Measurements from ENCODE around the gene MED12.
A peak's percentile ranks its signal among the peaks of the same experiment; 100 is the strongest.
"Not testable (repeated sequence)": the region's sequence is repeated elsewhere in the genome, so short reads cannot be mapped to it uniquely, and the experiment has no call there.

Gene MED12

GRCh38 chrX:71177327-71177726 is 58.9 kb downstream of the MED12 start:
- Histone ChIP-seq H3K36me3 (replicated peaks; ENCODE audit: low read depth, low read length) (peaks cover 40% of the 10 kb centered on the region), H4K20me1 (ENCODE audit: insufficient read depth, low read length) (no peaks in the 10 kb centered on the region), H3K9me3 (ENCODE audit: insufficient read depth, low read length) (no peaks in the 10 kb centered on the region)

DNA sequence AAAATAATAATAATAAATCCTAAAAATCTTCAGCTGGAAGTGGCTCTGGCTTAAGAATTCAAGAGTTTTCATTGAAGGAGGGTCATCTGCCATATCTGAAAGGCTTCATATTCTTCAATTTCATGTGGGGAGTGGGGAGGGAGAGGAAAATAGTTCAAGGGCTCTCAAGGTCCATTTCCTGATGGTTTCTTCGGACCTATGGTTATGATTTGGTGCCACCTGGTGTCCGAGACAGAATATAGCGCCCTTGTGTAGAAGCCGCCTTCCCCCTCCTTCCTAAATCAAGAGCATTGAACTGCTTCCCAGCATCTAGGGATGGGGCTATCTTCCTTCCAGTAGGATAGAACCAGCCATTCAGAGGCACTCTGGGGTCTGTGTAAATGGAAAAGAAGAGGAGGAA is 60.5 kb downstream of the MED12 start:
- no peak overlapping the region for H2AFZ ChIP-seq (ENCODE audit: low read depth, low read length)
- no peaks in the 10 kb centered on the region for H3K9me3 ChIP-seq (ENCODE audit: insufficient read depth, low read length)
- H3K27ac ChIP-seq (ENCODE audit: low read length) = no peak overlapping the region
- H3K9ac ChIP-seq (ENCODE audit: low read length) = no peak overlapping the region
- H3K4me2 ChIP-seq (ENCODE audit: low read length) = no peak overlapping the region
- H3K79me2 ChIP-seq (ENCODE audit: low read length) = no peaks in the 10 kb centered on the region
- no peak for TF ChIP-seq EZH2phosphoT487 (IDR thresholded peaks at IDR 0.05; ENCODE audit: low read depth)
- TF ChIP-seq, protein P1, sequence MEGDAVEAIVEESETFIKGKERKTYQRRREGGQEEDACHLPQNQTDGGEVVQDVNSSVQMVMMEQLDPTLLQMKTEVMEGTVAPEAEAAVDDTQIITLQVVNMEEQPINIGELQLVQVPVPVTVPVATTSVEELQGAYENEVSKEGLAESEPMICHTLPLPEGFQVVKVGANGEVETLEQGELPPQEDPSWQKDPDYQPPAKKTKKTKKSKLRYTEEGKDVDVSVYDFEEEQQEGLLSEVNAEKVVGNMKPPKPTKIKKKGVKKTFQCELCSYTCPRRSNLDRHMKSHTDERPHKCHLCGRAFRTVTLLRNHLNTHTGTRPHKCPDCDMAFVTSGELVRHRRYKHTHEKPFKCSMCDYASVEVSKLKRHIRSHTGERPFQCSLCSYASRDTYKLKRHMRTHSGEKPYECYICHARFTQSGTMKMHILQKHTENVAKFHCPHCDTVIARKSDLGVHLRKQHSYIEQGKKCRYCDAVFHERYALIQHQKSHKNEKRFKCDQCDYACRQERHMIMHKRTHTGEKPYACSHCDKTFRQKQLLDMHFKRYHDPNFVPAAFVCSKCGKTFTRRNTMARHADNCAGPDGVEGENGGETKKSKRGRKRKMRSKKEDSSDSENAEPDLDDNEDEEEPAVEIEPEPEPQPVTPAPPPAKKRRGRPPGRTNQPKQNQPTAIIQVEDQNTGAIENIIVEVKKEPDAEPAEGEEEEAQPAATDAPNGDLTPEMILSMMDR (IDR thresholded peaks at IDR 0.05; ENCODE audit: low read depth, low read length) = peak; percentile 67
- H4K20me1 ChIP-seq (ENCODE audit: insufficient read depth, low read length) = no peaks in the 10 kb centered on the region
- H3K4me3 ChIP-seq (ENCODE audit: low read length) = no peak overlapping the region
- peaks cover 26% of the 10 kb centered on the region for H3K4me1 ChIP-seq (ENCODE audit: low read length)
- H3K27me3 ChIP-seq (ENCODE audit: low read depth, low read length) = no peaks in the 10 kb centered on the region
- H3K36me3 ChIP-seq (replicated peaks; ENCODE audit: low read depth, low read length) = peaks cover 35% of the 10 kb centered on the region

More at GRCh38 chrX:71177327-71177726, 58.9 kb downstream of the MED12 start:
- Histone ChIP-seq H3K4me1 (ENCODE audit: low read length) (peaks cover 15% of the 10 kb centered on the region), H3K4me2 (ENCODE audit: low read length) (no peak overlapping the region), H3K27ac (ENCODE audit: low read length) (no peak overlapping the region), H2AFZ (ENCODE audit: low read depth, low read length) (no peak overlapping the region), H3K4me3 (ENCODE audit: low read length) (no peak overlapping the region), H3K27me3 (ENCODE audit: low read depth, low read length) (no peaks in the 10 kb centered on the region), H3K9ac (ENCODE audit: low read length) (no peak overlapping the region), H3K79me2 (ENCODE audit: low read length) (no peaks in the 10 kb centered on the region)
- no peak for TF ChIP-seq EZH2phosphoT487 (IDR thresholded peaks at IDR 0.05; ENCODE audit: low read depth)
- TF ChIP-seq, protein P1 (IDR thresholded peaks at IDR 0.05; ENCODE audit: low read depth, low read length) = no peak

GRCh38 chrX:71180579-71181265 is 62.3 kb downstream of the MED12 start:
- H4K20me1 ChIP-seq (ENCODE audit: insufficient read depth, low read length); H2AFZ ChIP-seq (ENCODE audit: low read depth, low read length); H3K79me2 ChIP-seq (ENCODE audit: low read length); H3K27me3 ChIP-seq (ENCODE audit: low read depth, low read length); H3K9me3 ChIP-seq (ENCODE audit: insufficient read depth, low read length): not testable (repeated sequence)
- Histone ChIP-seq H3K27ac (ENCODE audit: low read length) (peak overlapping the region; percentile 97), H3K4me1 (ENCODE audit: low read length) (peaks cover 26% of the 10 kb centered on the region), H3K36me3 (replicated peaks; ENCODE audit: low read depth, low read length) (peaks cover 22% of the 10 kb centered on the region), H3K9ac (ENCODE audit: low read length) (peak overlapping the region; percentile 92; the same call in 1 of the 2 replicates), H3K4me3 (ENCODE audit: low read length) (peak overlapping the region; percentile 77), H3K4me2 (ENCODE audit: low read length) (peak overlapping the region; percentile 96)

DNA sequence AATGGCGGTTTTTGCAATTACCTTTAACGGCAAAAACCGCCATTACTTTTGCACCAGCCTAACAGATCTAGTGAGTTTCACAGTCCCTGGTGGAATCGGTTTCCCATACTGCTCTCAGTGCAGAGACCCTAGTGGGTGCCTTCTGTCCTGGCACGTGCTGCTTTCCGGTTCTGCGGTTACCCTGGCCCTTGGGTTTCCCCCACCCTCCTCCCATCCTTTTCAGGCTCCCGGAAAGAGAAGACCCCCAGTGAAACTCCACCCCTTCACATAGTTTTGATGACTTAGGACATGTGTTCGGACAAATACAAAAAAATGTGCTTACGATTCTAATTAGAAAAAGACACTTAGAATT is 63.1 kb downstream of the MED12 start:
- peak overlapping the region; percentile 97 for H3K27ac ChIP-seq (ENCODE audit: low read length)
- H3K27me3 ChIP-seq (ENCODE audit: low read depth, low read length) = no peaks in the 10 kb centered on the region
- H3K4me3 ChIP-seq (ENCODE audit: low read length) = peak overlapping the region; percentile 77
- no peaks in the 10 kb centered on the region for H4K20me1 ChIP-seq (ENCODE audit: insufficient read depth, low read length)
- 0 out of 2 replicates have a peak overlapping the region, but pooled peaks have one; percentile 25 for H2AFZ ChIP-seq (ENCODE audit: low read depth, low read length)
- H3K4me2 ChIP-seq (ENCODE audit: low read length) = peak overlapping the region; percentile 96
- peaks cover 22% of the 10 kb centered on the region for H3K36me3 ChIP-seq (replicated peaks; ENCODE audit: low read depth, low read length)
- H3K79me2 ChIP-seq (ENCODE audit: low read length) = no peaks in the 10 kb centered on the region
- H3K4me1 ChIP-seq (ENCODE audit: low read length) = peaks cover 26% of the 10 kb centered on the region
- H3K9me3 ChIP-seq (ENCODE audit: insufficient read depth, low read length) = no peaks in the 10 kb centered on the region
- TF ChIP-seq, protein P1 (IDR thresholded peaks at IDR 0.05; ENCODE audit: low read depth, low read length) = no peak
- TF ChIP-seq EZH2phosphoT487 (IDR thresholded peaks at IDR 0.05; ENCODE audit: low read depth) = no peak
- H3K9ac ChIP-seq (ENCODE audit: low read length) = peak overlapping the region; percentile 92

All from OCI-LY3 (cell line).